CD8-positive, alpha-beta memory T cell (primary cell): ENCODE measurements around the gene PCDHGB2. TPM values are rescaled to one million over a fixed set of nuclear protein-coding genes. Genes with fewer than 3 reads are reported as not detected.

Experiments used
- CTCF ChIA-PET: fragments of 350-600 bp; sonication (Branson Sonifier 250); formaldehyde crosslinking; loops from one replicate; lab custom pipeline; 2021; ENCODE audit warnings: antibody characterized with exemption; lab: Charles Lee
- POLR2A ChIA-PET: fragments of 350-600 bp; sonication (Branson Sonifier 250); formaldehyde crosslinking; loops from one replicate; lab custom pipeline; 2021; ENCODE audit warnings: antibody characterized with exemption; lab: Charles Lee
- DNase-seq, 5 donors: peaks; one replicate each; pipeline versions ENCODE4 v3.0.0 to v3.0.0-alpha.2; 2020 to 2022; ENCODE audit warnings: mixed read lengths in 1 of 5
- H3K27ac ChIP-seq: one replicate; pipeline ENCODE4 v1.7.0; 2013; ENCODE audit warnings: low read depth, mild to moderate bottlenecking, low read length, moderate library complexity
- H3K27me3 ChIP-seq: 2 replicates; pipeline ENCODE4 v1.7.0; 2013; ENCODE audit warnings: low read length, mild to moderate bottlenecking; ENCODE audit not compliant: insufficient read depth, poor library complexity, severe bottlenecking
- H3K36me3 ChIP-seq: 2 replicates; pipeline ENCODE4 v1.7.0; 2013; ENCODE audit warnings: mild to moderate bottlenecking, low read length, moderate library complexity; ENCODE audit not compliant: insufficient read depth
- H3K4me1 ChIP-seq: 2 replicates; pipeline ENCODE4 v1.7.0; 2013; ENCODE audit warnings: mild to moderate bottlenecking, low read length, moderate library complexity; ENCODE audit not compliant: insufficient read depth
- H3K4me3 ChIP-seq: 2 replicates; pipeline ENCODE4 v1.7.0; 2013; ENCODE audit warnings: mild to moderate bottlenecking, low read length
- H3K9me3 ChIP-seq: 2 replicates; pipeline ENCODE4 v1.7.0; 2013; ENCODE audit warnings: mild to moderate bottlenecking, low read length
- H3K27ac Mint-ChIP-seq, 8 donors: one replicate each; pipeline ENCODE4 v1.8.0; 2020 to 2021; ENCODE audit warnings: mixed read lengths in 8 of 8, mild to moderate bottlenecking in 6 of 8, inconsistent platforms in 3 of 8, moderate library complexity in 3 of 8
- H3K27me3 Mint-ChIP-seq, 2 donors: one replicate each; pipeline ENCODE4 v1.8.0; 2020 to 2021; ENCODE audit warnings: mixed read lengths in 2 of 2, mild to moderate bottlenecking in 1 of 2, moderate library complexity in 1 of 2
- H3K36me3 Mint-ChIP-seq, 3 donors: one replicate each; pipeline ENCODE4 v1.8.0; 2020 to 2021; ENCODE audit warnings: mixed read lengths in 3 of 3, inconsistent platforms in 1 of 3, mild to moderate bottlenecking in 1 of 3
- H3K4me1 Mint-ChIP-seq, 3 donors: one replicate each; pipeline ENCODE4 v1.8.0; 2020 to 2021; ENCODE audit warnings: mixed read lengths in 3 of 3, inconsistent platforms in 1 of 3, mild to moderate bottlenecking in 1 of 3
- H3K4me3 Mint-ChIP-seq, 7 donors: one replicate each; pipeline ENCODE4 v1.8.0; 2020 to 2021; ENCODE audit warnings: mixed read lengths in 7 of 7, mild to moderate bottlenecking in 6 of 7, moderate library complexity in 4 of 7, inconsistent platforms in 2 of 7
- H3K9me3 Mint-ChIP-seq, 5 donors: one replicate each; pipeline ENCODE4 v1.8.0; 2020 to 2022; ENCODE audit warnings: mixed read lengths in 5 of 5, mild to moderate bottlenecking in 3 of 5, moderate library complexity in 2 of 5, inconsistent platforms in 1 of 5
- polyA plus RNA-seq: library from polyadenylated mRNA; unstranded; fragments of 300-500 nt; fragmentation: Illumina TruSeq; gene quantifications from one replicate; pipeline ENCODE4 v1.2.3, GENCODE V29; 2021
- total RNA-seq, 2 experiments: library from RNA; stranded (reverse); gene quantifications; one replicate each; pipeline ENCODE4 v1.2.3, GENCODE V29; 2021

PCDHGB2 gene
- total and polyA plus RNA-seq, 3 experiments from 2014 or later = 0.09 to 0.40 (median 0.33) TPM

- H3K4me3 ChIP-seq = no peak within 1 kb of the TSS
- peaks cover 29% of the 10 kb centered on the region for H3K27me3 ChIP-seq
- no peaks in the 10 kb centered on the region for H3K4me1 ChIP-seq
- no peak for DNase-seq
- Mint-ChIP-seq H3K27me3 (peaks cover 71 to 81% of the 10 kb centered on the region in 2 donors), H3K36me3 (peaks cover 3 to 22% (median 3%) of the 10 kb centered on the region in 3 donors), H3K9me3 (peaks cover 25 to 66% (median 53%) of the 10 kb centered on the region in 5 donors), H3K27ac (no peak within 1 kb of the TSS), H3K4me3 (no peak within 1 kb of the TSS), H3K4me1 (peaks cover 0 to 10% (median 2%) of the 10 kb centered on the region in 3 donors)
- peaks cover 13% of the 10 kb centered on the region for H3K9me3 ChIP-seq
- POLR2A ChIA-PET = no interaction called here
- H3K27ac ChIP-seq = no peak within 1 kb of the TSS
- no peaks in the 10 kb centered on the region for H3K36me3 ChIP-seq
- CTCF ChIA-PET = interaction anchor here (1.2 to 1.4 kb wide), 2 partner anchors 9 to 66 kb away, joined by 3 read pairs; partner anchors contain the start of genes PCDHGA12 and PCDHGA4
Observed at GRCh38 chr5:141363952-141364660, 4.3 kb downstream of the PCDHGB2 start, which contains the start of gene PCDHGA5. TSS of gene PCDHGA5 (plus strand) at chr5:141364162. CDS start at chr5:141364331, 169 bp downstream.

- H3K4me1 Mint-ChIP-seq = peaks cover 3 to 7% (median 5%) of the 10 kb centered on the region in 3 donors
- peaks cover 66 to 83% of the 10 kb centered on the region in 2 donors for H3K27me3 Mint-ChIP-seq
- no peak overlapping the region for H3K4me3 Mint-ChIP-seq
- Histone ChIP-seq H3K4me1 (no peaks in the 10 kb centered on the region), H3K9me3 (peaks cover 18% of the 10 kb centered on the region), H3K27ac (no peak overlapping the region), H3K36me3 (no peaks in the 10 kb centered on the region), H3K27me3 (peaks cover 33% of the 10 kb centered on the region), H3K4me3 (no peak overlapping the region)
- no peak overlapping the region for H3K27ac Mint-ChIP-seq
- ChIA-PET POLR2A (no interaction called here), CTCF (no interaction called here)
- H3K9me3 Mint-ChIP-seq = peaks cover 30 to 62% (median 58%) of the 10 kb centered on the region in 5 donors
- DNase-seq = no peak
- H3K36me3 Mint-ChIP-seq = peaks cover 0 to 18% (median 1%) of the 10 kb centered on the region in 3 donors
Observed at GRCh38 chr5:141366016-141366896, 6.5 kb downstream of the PCDHGB2 start.

GRCh38 chr5:141369994-141370848 is 10.4 kb downstream of the PCDHGB2 start, which contains the start of gene PCDHGB3:
TSS of gene PCDHGB3 (plus strand) at chr5:141370242. CDS start at chr5:141370395, 153 bp downstream.
- Mint-ChIP-seq H3K27me3 (peaks cover 65 to 83% of the 10 kb centered on the region in 2 donors), H3K27ac (peak within 1 kb of the TSS in 1 of 8 donors; percentile 7), H3K4me1 (peaks cover 5 to 9% (median 7%) of the 10 kb centered on the region in 3 donors), H3K4me3 (peak within 1 kb of the TSS; percentile 66 to 87 (median 79)), H3K36me3 (peaks cover 2 to 11% (median 3%) of the 10 kb centered on the region in 3 donors), H3K9me3 (peaks cover 22 to 68% (median 47%) of the 10 kb centered on the region in 5 donors)
- Histone ChIP-seq H3K27me3 (peaks cover 34% of the 10 kb centered on the region), H3K9me3 (peaks cover 10% of the 10 kb centered on the region), H3K4me3 (peak within 1 kb of the TSS; percentile 46), H3K27ac (no peak within 1 kb of the TSS), H3K36me3 (no peaks in the 10 kb centered on the region), H3K4me1 (no peaks in the 10 kb centered on the region)
- CTCF ChIA-PET = interaction anchor here (1.0 to 1.8 kb wide), 3 partner anchors 27 to 194 kb away, joined by 3 to 6 read pairs (median 4); partner anchors contain the start of genes PCDHGA1 and PCDHGB5
- peak in 3 of 5 donors; percentile 15 to 20 (median 16) for DNase-seq
- POLR2A ChIA-PET = no interaction called here

- no peak for DNase-seq
- H3K27ac ChIP-seq = no peak overlapping the region
- no peak overlapping the region for H3K27ac Mint-ChIP-seq
- H3K4me3 ChIP-seq = no peak overlapping the region
- no peaks in the 10 kb centered on the region for H3K36me3 ChIP-seq
- no peak overlapping the region for H3K4me3 Mint-ChIP-seq
- peaks cover 6% of the 10 kb centered on the region for H3K9me3 ChIP-seq
- H3K4me1 Mint-ChIP-seq = peaks cover 5 to 9% (median 7%) of the 10 kb centered on the region in 3 donors
- ChIA-PET CTCF (interaction anchor here (1.5 kb wide), 1 partner anchor 13 kb away, joined by 3 read pairs; no protein-coding TSS in a partner anchor), POLR2A (no interaction called here)
- peaks cover 2 to 5% (median 3%) of the 10 kb centered on the region in 3 donors for H3K36me3 Mint-ChIP-seq
- peaks cover 55 to 83% of the 10 kb centered on the region in 2 donors for H3K27me3 Mint-ChIP-seq
- peaks cover 28 to 67% (median 48%) of the 10 kb centered on the region in 5 donors for H3K9me3 Mint-ChIP-seq
- no peaks in the 10 kb centered on the region for H3K4me1 ChIP-seq
- H3K27me3 ChIP-seq = peaks cover 29% of the 10 kb centered on the region
Observed at GRCh38 chr5:141371572-141372475, 12.0 kb downstream of the PCDHGB2 start.

GRCh38 chr5:141373673-141374317 is 14.0 kb downstream of the PCDHGB2 start, which contains the start of gene PCDHGA6:
TSS of gene PCDHGA6 (plus strand) at chr5:141373891. CDS start at chr5:141374084, 193 bp downstream.
- CTCF ChIA-PET = interaction anchor here (0.7 kb wide), 1 partner anchor 150 kb away, joined by 3 read pairs; no protein-coding TSS in a partner anchor
- DNase-seq = no peak
- peaks cover 51 to 75% of the 10 kb centered on the region in 2 donors for H3K27me3 Mint-ChIP-seq
- Histone ChIP-seq H3K27me3 (peaks cover 20% of the 10 kb centered on the region), H3K9me3 (peaks cover 6% of the 10 kb centered on the region), H3K4me1 (no peaks in the 10 kb centered on the region), H3K4me3 (no peak within 1 kb of the TSS), H3K27ac (no peak within 1 kb of the TSS), H3K36me3 (no peaks in the 10 kb centered on the region)
- H3K36me3 Mint-ChIP-seq = peaks cover 2 to 12% (median 3%) of the 10 kb centered on the region in 3 donors
- POLR2A ChIA-PET = no interaction called here
- H3K27ac Mint-ChIP-seq = no peak within 1 kb of the TSS
- peak within 1 kb of the TSS in 4 of 7 donors; percentile 5 to 55 (median 46) for H3K4me3 Mint-ChIP-seq
- H3K4me1 Mint-ChIP-seq = peaks cover 5 to 9% (median 7%) of the 10 kb centered on the region in 3 donors
- peaks cover 26 to 76% (median 51%) of the 10 kb centered on the region in 5 donors for H3K9me3 Mint-ChIP-seq

- H3K27me3 ChIP-seq = peaks cover 20% of the 10 kb centered on the region
Observed at GRCh38 chr5:141374627-141375026, 14.8 kb downstream of the PCDHGB2 start.

More at GRCh38 chr5:141374627-141375026, 14.8 kb downstream of the PCDHGB2 start:
- H3K36me3 Mint-ChIP-seq = peaks cover 2 to 12% (median 3%) of the 10 kb centered on the region in 3 donors
- no peak overlapping the region for H3K4me3 ChIP-seq
- ChIA-PET CTCF (interaction anchor here (1.3 kb wide), 1 partner anchor 19 kb away, joined by 4 read pairs; the partner anchor contains the start of gene PCDHGA4), POLR2A (no interaction called here)
- no peak overlapping the region for H3K4me3 Mint-ChIP-seq
- H3K9me3 Mint-ChIP-seq = peaks cover 23 to 80% (median 52%) of the 10 kb centered on the region in 5 donors
- H3K4me1 Mint-ChIP-seq = peaks cover 5 to 9% (median 7%) of the 10 kb centered on the region in 3 donors
- H3K4me1 ChIP-seq = no peaks in the 10 kb centered on the region
- no peak for DNase-seq
- peaks cover 47 to 69% of the 10 kb centered on the region in 2 donors for H3K27me3 Mint-ChIP-seq
- no peak overlapping the region for H3K27ac ChIP-seq
- no peaks in the 10 kb centered on the region for H3K36me3 ChIP-seq
- no peak overlapping the region for H3K27ac Mint-ChIP-seq
- peaks cover 6% of the 10 kb centered on the region for H3K9me3 ChIP-seq
